ENCODE results near the gene FAH. TPM values are rescaled to one million over a fixed set of nuclear protein-coding genes. Genes with fewer than 3 reads are reported as not detected.

The FAH gene
- total RNA-seq, 2 experiments from 2014 or later: 41.1 to 44.3 TPM

DNA sequence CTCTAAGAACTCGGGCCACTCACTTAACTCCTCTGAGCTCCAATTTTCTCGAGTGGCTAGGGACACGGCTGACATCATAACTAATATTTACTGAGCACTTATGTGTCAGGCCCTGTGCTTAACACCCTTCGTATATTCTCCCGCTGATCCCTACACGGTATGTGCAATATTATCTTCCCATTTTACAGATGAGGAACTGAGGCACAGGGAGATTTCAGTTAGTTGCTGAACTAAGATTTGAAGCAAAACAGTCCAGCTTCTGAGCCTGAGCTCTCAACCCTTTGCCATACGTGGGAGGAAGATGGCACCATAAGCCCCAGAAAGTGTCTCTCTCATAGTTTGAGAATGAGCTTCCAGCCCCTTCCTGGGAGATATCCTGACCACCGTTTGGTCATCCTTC lies 19.6 kb downstream of the FAH start:
- POLR2A ChIA-PET: no interaction called here

GRCh38 chr15:80173022-80173759 lies 20.4 kb downstream of the FAH start:
- no peak overlapping the region for H3K27ac Mint-ChIP-seq
- no peaks in the 10 kb centered on the region for H3K27me3 Mint-ChIP-seq
- peak; percentile 85 for DNase-seq
- no peak overlapping the region for H3K4me3 Mint-ChIP-seq
- ChIA-PET CTCF (interaction anchor here (0.7 to 1.7 kb wide), 12 partner anchors 8 to 793 kb away, joined by 3 to 6 read pairs (median 4); partner anchors contain the start of gene ZFAND6), POLR2A (interaction anchor here (0.6 kb wide), 1 partner anchor 205 kb away, joined by 3 read pairs; no protein-coding TSS in a partner anchor)
- peak; percentile 88 for ATAC-seq
- no peaks in the 10 kb centered on the region for H3K4me1 Mint-ChIP-seq
- peaks cover 18% of the 10 kb centered on the region for H3K36me3 Mint-ChIP-seq (ENCODE audit: low read depth)
- H3K9me3 Mint-ChIP-seq (ENCODE audit: low read depth): no peaks in the 10 kb centered on the region
- intact Hi-C loops (cut with DNase I, micrococcal nuclease): loop anchor here (1.0 to 10.0 kb wide), 9 partner anchors 111 to 792 kb away; no protein-coding TSS in a partner anchor

More for the DNA sequence above, 19.6 kb downstream of the FAH start:
- Mint-ChIP-seq H3K4me1 (no peaks in the 10 kb centered on the region), H3K4me3 (no peak overlapping the region), H3K36me3 (ENCODE audit: low read depth) (peaks cover 18% of the 10 kb centered on the region), H3K27ac (no peak overlapping the region), H3K27me3 (no peaks in the 10 kb centered on the region), H3K9me3 (ENCODE audit: low read depth) (no peaks in the 10 kb centered on the region)
- DNase-seq: no peak
- ATAC-seq: no peak
- intact Hi-C loops (cut with DNase I, micrococcal nuclease): loop anchor here (2.0 to 10.0 kb wide), 6 partner anchors 110 to 792 kb away; no protein-coding TSS in a partner anchor
- CTCF ChIA-PET: interaction anchor here (0.6 to 1.7 kb wide), 12 partner anchors 9 to 405 kb away, joined by 3 to 6 read pairs (median 4); partner anchors contain the start of gene ZFAND6

DNA sequence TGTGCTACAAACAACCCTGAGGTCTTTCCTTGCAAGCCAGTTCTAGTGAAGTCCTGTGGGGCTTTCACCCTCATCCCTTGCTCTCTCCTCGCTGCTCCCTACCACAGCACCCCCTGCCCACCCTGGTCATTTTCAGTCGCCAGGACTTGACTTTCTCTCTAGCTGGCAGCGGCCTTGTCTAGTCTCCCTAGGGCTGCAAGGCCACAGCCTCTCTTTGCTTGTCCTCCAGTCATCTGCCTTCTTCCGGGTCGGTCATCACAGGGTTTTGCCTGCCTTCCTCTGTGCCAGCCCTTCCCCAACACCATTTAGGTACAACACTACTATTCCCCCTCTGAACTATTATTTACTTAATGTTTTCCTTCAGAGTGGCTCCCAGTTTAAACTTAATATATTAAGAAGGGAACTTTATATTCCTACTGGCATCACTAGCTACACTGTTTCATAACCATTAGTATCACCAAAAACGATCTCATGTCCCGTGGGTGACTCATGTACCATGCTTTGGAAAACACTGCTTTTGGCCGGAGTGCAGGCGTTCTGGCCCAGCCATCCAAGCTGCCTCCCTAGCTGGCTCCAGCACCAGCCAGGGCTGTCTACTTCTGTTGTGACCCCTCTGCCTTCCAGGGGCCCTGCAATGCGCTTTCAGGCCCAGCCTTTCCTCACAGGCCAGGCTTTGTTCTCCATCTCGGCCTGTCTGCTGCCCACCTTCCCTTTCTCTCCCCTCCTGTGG lies 21.4 kb downstream of the FAH start:
- H3K9me3 Mint-ChIP-seq (ENCODE audit: low read depth): no peaks in the 10 kb centered on the region
- ATAC-seq: no peak
- ChIA-PET POLR2A (no interaction called here), CTCF (interaction anchor here (0.6 to 1.7 kb wide), 10 partner anchors 14 to 794 kb away, joined by 3 to 6 read pairs (median 4); partner anchors contain the start of gene ZFAND6)
- no peaks in the 10 kb centered on the region for H3K27me3 Mint-ChIP-seq
- peaks cover 2% of the 10 kb centered on the region for H3K4me1 Mint-ChIP-seq
- DNase-seq: no peak
- H3K36me3 Mint-ChIP-seq (ENCODE audit: low read depth): peaks cover 16% of the 10 kb centered on the region
- no peak overlapping the region for H3K4me3 Mint-ChIP-seq
- intact Hi-C loops (cut with DNase I, micrococcal nuclease): loop anchor here (5.0 to 10.0 kb wide), 5 partner anchors 112 to 409 kb away; no protein-coding TSS in a partner anchor
- H3K27ac Mint-ChIP-seq: no peak overlapping the region

DNA sequence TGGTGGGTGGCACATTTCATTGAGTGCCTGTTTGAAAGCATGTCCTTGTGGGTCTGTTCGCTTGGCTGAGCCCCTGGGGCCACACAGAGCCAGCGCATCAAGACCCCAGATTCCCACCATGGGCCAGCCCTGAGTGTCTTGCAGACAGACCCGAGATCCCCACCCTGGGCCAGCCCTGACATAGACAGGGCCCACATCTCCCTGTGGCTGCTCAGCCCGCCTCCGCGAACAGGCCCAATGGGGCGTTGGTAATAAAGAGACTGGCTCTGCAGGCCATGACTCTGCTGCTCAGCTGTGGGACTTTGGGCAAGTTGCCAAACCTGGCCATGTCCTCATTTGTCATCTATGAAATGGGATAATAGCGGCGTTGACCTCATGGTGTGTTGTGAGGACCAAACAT lies 22.6 kb downstream of the FAH start:
- POLR2A ChIA-PET: no interaction called here
- intact Hi-C loops (cut with DNase I, micrococcal nuclease): loop anchor here in 1 of 2 experiments (10.0 kb wide), 1 partner anchor 411 kb away; no protein-coding TSS in a partner anchor
- Mint-ChIP-seq H3K4me3 (no peak overlapping the region), H3K36me3 (ENCODE audit: low read depth) (peaks cover 19% of the 10 kb centered on the region), H3K9me3 (ENCODE audit: low read depth) (no peaks in the 10 kb centered on the region), H3K27ac (no peak overlapping the region), H3K27me3 (no peaks in the 10 kb centered on the region), H3K4me1 (peaks cover 2% of the 10 kb centered on the region)
- CTCF ChIA-PET: interaction anchor here (0.5 to 1.4 kb wide), 3 partner anchors 22 to 306 kb away, joined by 3 read pairs; no protein-coding TSS in a partner anchor
- no peak for DNase-seq
- ATAC-seq: no peak

DNA sequence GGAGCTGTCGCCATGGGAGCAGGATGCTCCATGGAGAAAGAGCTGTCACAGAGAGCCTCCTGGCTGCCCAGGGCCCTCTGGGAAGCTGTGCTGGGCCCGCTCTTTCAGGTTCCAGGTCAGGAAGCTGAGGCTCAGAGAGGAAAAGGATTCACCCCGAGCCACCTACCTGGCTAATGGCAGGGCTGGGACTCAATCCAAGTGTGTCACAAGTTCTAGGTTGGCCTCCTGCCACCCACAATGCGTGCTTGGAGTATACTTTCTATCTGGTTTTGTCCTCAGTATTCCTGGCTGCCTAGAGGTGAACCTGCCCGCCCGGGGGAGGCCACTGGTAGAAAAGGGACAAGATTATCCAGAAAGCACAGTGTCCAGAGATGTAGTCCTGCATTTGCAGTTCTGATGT lies 23.6 kb downstream of the FAH start:
- ChIA-PET POLR2A (no interaction called here), CTCF (interaction anchor here (0.6 to 1.4 kb wide), 3 partner anchors 21 to 323 kb away, joined by 3 read pairs; no protein-coding TSS in a partner anchor)
- no peak for DNase-seq
- Mint-ChIP-seq H3K4me3 (no peak overlapping the region), H3K9me3 (ENCODE audit: low read depth) (no peaks in the 10 kb centered on the region), H3K4me1 (peaks cover 2% of the 10 kb centered on the region), H3K36me3 (ENCODE audit: low read depth) (peaks cover 15% of the 10 kb centered on the region), H3K27ac (peak overlapping the region; percentile 27), H3K27me3 (no peaks in the 10 kb centered on the region)
- ATAC-seq: no peak
- intact Hi-C loops (cut with DNase I, micrococcal nuclease): loop anchor here in 1 of 2 experiments (10.0 kb wide), 1 partner anchor 412 kb away; no protein-coding TSS in a partner anchor

DNA sequence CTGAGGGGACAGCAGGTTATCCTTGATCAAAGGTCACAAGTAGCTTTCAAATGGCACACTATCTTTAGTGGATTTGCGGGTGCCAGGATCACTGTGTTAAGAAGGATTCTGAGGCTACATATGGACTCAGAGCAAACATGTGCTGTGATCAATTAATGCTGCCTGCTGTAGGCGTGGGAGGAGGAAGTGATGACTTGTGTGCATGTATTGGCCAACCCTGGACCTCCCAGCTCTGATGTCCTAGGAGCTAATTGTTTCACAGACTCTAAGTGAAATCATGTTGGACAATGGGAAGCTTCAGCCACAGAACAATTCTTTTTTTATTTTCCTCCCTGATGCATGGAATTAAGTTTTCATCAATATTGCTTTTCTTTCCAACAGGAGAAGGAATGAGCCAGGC lies 24.4 kb downstream of the FAH start:
- DNase-seq (no peak), ATAC-seq (no peak)
- Mint-ChIP-seq H3K36me3 (ENCODE audit: low read depth) (peaks cover 18% of the 10 kb centered on the region), H3K4me1 (peaks cover 2% of the 10 kb centered on the region), H3K27me3 (no peaks in the 10 kb centered on the region), H3K4me3 (no peak overlapping the region), H3K9me3 (ENCODE audit: low read depth) (no peaks in the 10 kb centered on the region), H3K27ac (no peak overlapping the region)
- intact Hi-C loops (cut with DNase I, micrococcal nuclease): loop anchor here in 1 of 2 experiments (10.0 kb wide), 1 partner anchor 412 kb away; no protein-coding TSS in a partner anchor
- ChIA-PET CTCF (interaction anchor here (1.2 kb wide), 1 partner anchor 324 kb away, joined by 3 read pairs; no protein-coding TSS in a partner anchor), POLR2A (no interaction called here)

- Mint-ChIP-seq H3K4me3 (no peak overlapping the region), H3K36me3 (ENCODE audit: low read depth) (peaks cover 31% of the 10 kb centered on the region), H3K27ac (no peak overlapping the region), H3K27me3 (no peaks in the 10 kb centered on the region), H3K9me3 (ENCODE audit: low read depth) (no peaks in the 10 kb centered on the region), H3K4me1 (peaks cover 2% of the 10 kb centered on the region)
- intact Hi-C loops (cut with DNase I, micrococcal nuclease): loop anchor here in 1 of 2 experiments (10.0 kb wide), 1 partner anchor 414 kb away; no protein-coding TSS in a partner anchor
- ChIA-PET POLR2A (no interaction called here), CTCF (no interaction called here)
- no peak for DNase-seq
- peak; percentile 36 for ATAC-seq
These were observed 26.4 kb downstream of the FAH start for GRCh38 chr15:80179025-80179759.

GRCh38 chr15:80179935-80180334 lies 27.1 kb downstream of the FAH start:
- CTCF ChIA-PET: interaction anchor here (0.7 kb wide), 1 partner anchor 1737 kb away, joined by 3 read pairs; no protein-coding TSS in a partner anchor
- H3K9me3 Mint-ChIP-seq (ENCODE audit: low read depth): no peaks in the 10 kb centered on the region
- H3K27me3 Mint-ChIP-seq: no peaks in the 10 kb centered on the region
- ATAC-seq (no peak), DNase-seq (no peak)
- peaks cover 2% of the 10 kb centered on the region for H3K4me1 Mint-ChIP-seq
- POLR2A ChIA-PET: no interaction called here
- H3K4me3 Mint-ChIP-seq: no peak overlapping the region
- intact Hi-C loops (cut with DNase I, micrococcal nuclease): loop anchor here in 1 of 2 experiments (10.0 kb wide), 1 partner anchor 415 kb away; no protein-coding TSS in a partner anchor
- H3K36me3 Mint-ChIP-seq (ENCODE audit: low read depth): peaks cover 34% of the 10 kb centered on the region
- no peak overlapping the region for H3K27ac Mint-ChIP-seq

DNA sequence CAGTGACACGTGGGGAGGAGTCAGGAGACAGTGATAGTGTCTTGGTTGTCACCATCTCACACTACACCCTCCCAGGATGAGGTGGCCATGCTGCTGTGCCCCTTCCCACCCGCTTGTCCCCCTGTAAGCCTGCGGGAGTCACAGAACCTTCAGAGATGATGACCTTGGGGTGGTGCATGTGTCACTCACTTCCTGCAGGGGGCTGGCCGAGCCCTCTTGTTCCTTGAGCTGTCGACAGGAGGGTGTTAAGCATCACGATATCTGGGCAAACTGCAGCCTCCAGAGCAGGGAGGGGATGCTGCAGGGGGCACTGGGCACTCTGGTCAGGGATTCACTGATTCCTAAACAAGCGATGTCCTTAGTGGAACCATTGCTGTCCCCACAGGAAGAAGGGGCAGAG lies 27.7 kb downstream of the FAH start:
- H3K4me1 Mint-ChIP-seq: peaks cover 2% of the 10 kb centered on the region
- H3K27ac Mint-ChIP-seq: no peak overlapping the region
- H3K27me3 Mint-ChIP-seq: no peaks in the 10 kb centered on the region
- ChIA-PET CTCF (no interaction called here), POLR2A (no interaction called here)
- intact Hi-C loops (cut with DNase I, micrococcal nuclease): no loop called here
- DNase-seq (no peak), ATAC-seq (no peak)
- H3K36me3 Mint-ChIP-seq (ENCODE audit: low read depth): peaks cover 38% of the 10 kb centered on the region
- H3K4me3 Mint-ChIP-seq: no peak overlapping the region
- H3K9me3 Mint-ChIP-seq (ENCODE audit: low read depth): no peaks in the 10 kb centered on the region

- DNase-seq (no peak), ATAC-seq (no peak)
- H3K27me3 Mint-ChIP-seq: no peaks in the 10 kb centered on the region
- intact Hi-C loops (cut with DNase I, micrococcal nuclease): no loop called here
- POLR2A ChIA-PET: no interaction called here
- H3K4me3 Mint-ChIP-seq: no peak overlapping the region
- peaks cover 35% of the 10 kb centered on the region for H3K36me3 Mint-ChIP-seq (ENCODE audit: low read depth)
- H3K4me1 Mint-ChIP-seq: peaks cover 2% of the 10 kb centered on the region
- no peaks in the 10 kb centered on the region for H3K9me3 Mint-ChIP-seq (ENCODE audit: low read depth)
- CTCF ChIA-PET: interaction anchor here (0.5 to 1.4 kb wide), 2 partner anchors 9 to 651 kb away, joined by 3 to 4 read pairs; no protein-coding TSS in a partner anchor
- no peak overlapping the region for H3K27ac Mint-ChIP-seq
These were observed 28.2 kb downstream of the FAH start for GRCh38 chr15:80180986-80181385.
